ENCODE data around the gene KNDC1. TPM values are rescaled to one million over a fixed set of nuclear protein-coding genes. Genes with fewer than 3 reads are reported as not detected.
A peak's percentile ranks its signal among the peaks of the same experiment; 100 is the strongest.

Gene KNDC1
- total and polyA plus RNA-seq, 2 of the 4 experiments (the other 2 are of a cell fraction): 0.18 to 1.1 TPM

DNA sequence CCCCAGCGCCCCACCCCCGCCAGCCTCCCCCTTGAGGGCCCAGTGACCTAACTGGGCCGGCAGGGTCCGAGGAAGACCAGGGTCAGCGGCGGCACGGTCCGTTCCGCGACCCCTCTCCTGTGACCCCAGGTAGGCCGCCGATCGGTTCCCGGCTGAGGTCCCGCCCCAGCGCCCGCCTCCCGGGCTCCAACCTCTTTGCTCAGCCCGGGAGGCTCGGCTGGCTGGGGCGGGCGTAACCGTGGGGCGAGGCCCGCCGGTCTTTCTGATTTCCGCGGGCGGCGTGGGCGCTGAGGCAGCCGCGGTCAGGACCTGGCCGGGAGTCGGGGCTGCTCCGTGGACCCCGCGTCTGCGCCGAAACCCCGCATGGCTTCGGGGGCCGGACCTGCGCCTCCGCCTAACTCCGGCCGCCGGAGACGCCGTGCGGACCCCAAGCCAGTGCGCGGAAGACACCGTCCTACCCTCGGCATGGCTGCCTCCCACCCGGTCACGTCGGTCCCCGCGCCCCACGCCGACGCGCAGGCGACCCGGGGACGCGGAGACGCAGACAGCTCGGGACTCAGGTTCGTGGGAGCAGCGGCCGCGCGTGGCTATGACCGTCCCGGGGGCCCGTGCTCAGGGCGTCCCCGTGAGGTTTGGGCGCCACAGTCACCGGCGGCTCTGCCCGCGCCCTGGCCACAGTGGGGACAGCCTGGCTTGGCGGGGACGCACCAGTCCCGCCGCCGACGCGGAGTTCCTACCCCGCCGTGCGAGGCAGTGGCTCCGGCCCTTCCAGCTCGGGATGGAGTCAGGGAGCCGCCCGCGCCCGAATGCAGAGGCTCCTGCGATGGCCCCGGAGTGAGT is 76.6 kb downstream of the KNDC1 start:
- 1% methylated on average over 50 of the region's 103 CpGs; no CpG with 5 or more reads in 1 of the 2 experiments for WGBS, 2 experiments (ENCODE audit: extremely low coverage in 2 of 2, insufficient read length in 1 of 2)
- H3K4me2 ChIP-seq (ENCODE audit: low read depth, low read length): no peak overlapping the region
- no peak overlapping the region for H2BK5ac ChIP-seq (ENCODE audit: low read depth, low read length, poor library complexity, severe bottlenecking)
- no peak overlapping the region for H3K27ac ChIP-seq (ENCODE audit: insufficient read depth, low read length)
- intact Hi-C loops (cut with micrococcal nuclease): no loop called here
- H4K5ac ChIP-seq (ENCODE audit: low read depth, low read length): no peak overlapping the region
- no peak overlapping the region for H3K9ac ChIP-seq (ENCODE audit: low read depth, low read length)
- H4K8ac ChIP-seq (ENCODE audit: low read depth in 2 of 2, low read length in 2 of 2): no peak overlapping the region
- no TSS peak for BruUV-seq (replicated peaks)
- no peaks in the 10 kb centered on the region for H3K36me3 ChIP-seq (ENCODE audit: control insufficient read depth, insufficient read depth, low read length)
- H3K4me1 ChIP-seq (ENCODE audit: control insufficient read depth, insufficient read depth, low read length): peaks cover 5% of the 10 kb centered on the region; the same call in 1 of the 2 replicates
- no peak overlapping the region for H4K91ac ChIP-seq (ENCODE audit: insufficient read depth, low read depth, low read length)
- peaks cover 80% of the 10 kb centered on the region for H3K27me3 ChIP-seq (ENCODE audit: control insufficient read depth, insufficient read depth, low read length)
- H2AFZ ChIP-seq (replicated peaks; ENCODE audit: low read length, poor library complexity): peak overlapping the region; percentile 80
- no peak overlapping the region for H2AK5ac ChIP-seq (ENCODE audit: low read depth, low read length)
- ChIA-PET POLR2A (ENCODE audit: unreplicated experiment) (no interaction called here), CTCF (no interaction called here)
- TF ChIP-seq MAZ (IDR thresholded peaks at IDR 0.05; ENCODE audit: borderline replicate concordance, low read depth, low read length) (no peak), MXI1 (IDR thresholded peaks at IDR 0.05; ENCODE audit: borderline replicate concordance, low read depth, low read length) (no peak), SMC3 (IDR thresholded peaks at IDR 0.05; ENCODE audit: low read depth, low read length) (no peak), BHLHE40 (IDR thresholded peaks at IDR 0.05; ENCODE audit: low read depth, low read length) (no peak), RAD21 (IDR thresholded peaks at IDR 0.05; ENCODE audit: low read length) (no peak), RFX5 (IDR thresholded peaks at IDR 0.05; ENCODE audit: low read depth, low read length) (no peak), CEBPB (IDR thresholded peaks at IDR 0.05; ENCODE audit: low read depth, low read length) (no peak), CHD1 (IDR thresholded peaks at IDR 0.05; ENCODE audit: low read depth, low read length) (no peak)
- TF ChIP-seq, protein P1, sequence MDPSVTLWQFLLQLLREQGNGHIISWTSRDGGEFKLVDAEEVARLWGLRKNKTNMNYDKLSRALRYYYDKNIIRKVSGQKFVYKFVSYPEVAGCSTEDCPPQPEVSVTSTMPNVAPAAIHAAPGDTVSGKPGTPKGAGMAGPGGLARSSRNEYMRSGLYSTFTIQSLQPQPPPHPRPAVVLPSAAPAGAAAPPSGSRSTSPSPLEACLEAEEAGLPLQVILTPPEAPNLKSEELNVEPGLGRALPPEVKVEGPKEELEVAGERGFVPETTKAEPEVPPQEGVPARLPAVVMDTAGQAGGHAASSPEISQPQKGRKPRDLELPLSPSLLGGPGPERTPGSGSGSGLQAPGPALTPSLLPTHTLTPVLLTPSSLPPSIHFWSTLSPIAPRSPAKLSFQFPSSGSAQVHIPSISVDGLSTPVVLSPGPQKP (IDR thresholded peaks at IDR 0.05; ENCODE audit: borderline replicate concordance, low read depth, low read length): no peak
- TF ChIP-seq, protein P2, sequence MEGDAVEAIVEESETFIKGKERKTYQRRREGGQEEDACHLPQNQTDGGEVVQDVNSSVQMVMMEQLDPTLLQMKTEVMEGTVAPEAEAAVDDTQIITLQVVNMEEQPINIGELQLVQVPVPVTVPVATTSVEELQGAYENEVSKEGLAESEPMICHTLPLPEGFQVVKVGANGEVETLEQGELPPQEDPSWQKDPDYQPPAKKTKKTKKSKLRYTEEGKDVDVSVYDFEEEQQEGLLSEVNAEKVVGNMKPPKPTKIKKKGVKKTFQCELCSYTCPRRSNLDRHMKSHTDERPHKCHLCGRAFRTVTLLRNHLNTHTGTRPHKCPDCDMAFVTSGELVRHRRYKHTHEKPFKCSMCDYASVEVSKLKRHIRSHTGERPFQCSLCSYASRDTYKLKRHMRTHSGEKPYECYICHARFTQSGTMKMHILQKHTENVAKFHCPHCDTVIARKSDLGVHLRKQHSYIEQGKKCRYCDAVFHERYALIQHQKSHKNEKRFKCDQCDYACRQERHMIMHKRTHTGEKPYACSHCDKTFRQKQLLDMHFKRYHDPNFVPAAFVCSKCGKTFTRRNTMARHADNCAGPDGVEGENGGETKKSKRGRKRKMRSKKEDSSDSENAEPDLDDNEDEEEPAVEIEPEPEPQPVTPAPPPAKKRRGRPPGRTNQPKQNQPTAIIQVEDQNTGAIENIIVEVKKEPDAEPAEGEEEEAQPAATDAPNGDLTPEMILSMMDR (conservative IDR thresholded peaks at IDR 0.05; ENCODE audit: low read depth, low read length): no peak
- ATAC-seq (ENCODE audit: low read depth): peak; percentile 44
- H3K9me1 ChIP-seq (ENCODE audit: insufficient read depth, low read length): no peaks in the 10 kb centered on the region
- H2AK9ac ChIP-seq (replicated peaks; ENCODE audit: low read depth, low read length, poor library complexity): no peak overlapping the region
- H3K9me3 ChIP-seq (ENCODE audit: control insufficient read depth, insufficient read depth, low read length): peaks cover 4% of the 10 kb centered on the region; the same call in 1 of the 2 replicates
- no peak overlapping the region for H3K4me3 ChIP-seq (ENCODE audit: insufficient read depth, low read depth, low read length)
- in situ Hi-C loops (cut with MboI; ENCODE audit: low sequenced_read_pairs): no loop called here
- no peak overlapping the region for H3K18ac ChIP-seq (ENCODE audit: low read depth, low read length)
- no peak overlapping the region for H2BK20ac ChIP-seq (ENCODE audit: low read depth, low read length)
- dilution Hi-C loops (cut with HindIII; ENCODE audit: low sequenced_read_pairs, unreplicated experiment): no loop called here
- H3K79me1 ChIP-seq (ENCODE audit: low read depth in 1 of 2, low read length in 2 of 2): no peaks in the 10 kb centered on the region
- no peaks in the 10 kb centered on the region for H4K20me1 ChIP-seq (ENCODE audit: insufficient read depth, low read length)
- H3K14ac ChIP-seq (replicated peaks; ENCODE audit: low read depth, low read length): no peak overlapping the region
- H2BK120ac ChIP-seq (ENCODE audit: low read depth, low read length): no peak overlapping the region
- no peak for DNase-seq
- no peak overlapping the region for H3K4ac ChIP-seq (ENCODE audit: low read depth, low read length)
- no peak overlapping the region for H2BK15ac ChIP-seq (ENCODE audit: low read depth, low read length)
- no peak overlapping the region for H3K23ac ChIP-seq (ENCODE audit: low read depth, low read length)
- H3K56ac ChIP-seq (ENCODE audit: extremely low read depth, insufficient read depth, low read length): no peak overlapping the region
